ENCODE measurements around the gene TESPA1.
A peak's percentile ranks its signal among the peaks of the same experiment; 100 is the strongest.

Gene TESPA1, protein sequence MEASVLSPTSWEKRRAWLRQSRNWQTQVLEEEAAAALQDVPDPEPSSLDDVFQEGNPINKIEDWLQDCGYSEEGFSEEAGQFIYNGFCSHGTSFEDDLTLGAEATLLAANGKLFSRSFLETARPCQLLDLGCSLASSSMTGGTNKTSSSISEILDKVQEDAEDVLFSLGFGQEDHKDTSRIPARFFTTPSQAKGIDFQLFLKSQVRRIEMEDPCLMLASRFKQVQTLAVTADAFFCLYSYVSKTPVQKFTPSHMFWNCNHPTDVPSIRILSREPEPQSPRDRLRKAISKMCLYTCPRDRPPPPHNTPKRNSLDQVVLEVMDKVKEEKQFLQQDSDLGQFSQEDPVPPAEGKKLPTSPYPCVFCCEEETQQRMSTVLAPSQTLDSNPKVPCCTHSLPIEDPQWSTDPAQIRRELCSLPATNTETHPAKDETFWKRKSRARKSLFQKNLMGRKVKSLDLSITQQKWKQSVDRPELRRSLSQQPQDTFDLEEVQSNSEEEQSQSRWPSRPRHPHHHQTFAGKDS

DNA sequence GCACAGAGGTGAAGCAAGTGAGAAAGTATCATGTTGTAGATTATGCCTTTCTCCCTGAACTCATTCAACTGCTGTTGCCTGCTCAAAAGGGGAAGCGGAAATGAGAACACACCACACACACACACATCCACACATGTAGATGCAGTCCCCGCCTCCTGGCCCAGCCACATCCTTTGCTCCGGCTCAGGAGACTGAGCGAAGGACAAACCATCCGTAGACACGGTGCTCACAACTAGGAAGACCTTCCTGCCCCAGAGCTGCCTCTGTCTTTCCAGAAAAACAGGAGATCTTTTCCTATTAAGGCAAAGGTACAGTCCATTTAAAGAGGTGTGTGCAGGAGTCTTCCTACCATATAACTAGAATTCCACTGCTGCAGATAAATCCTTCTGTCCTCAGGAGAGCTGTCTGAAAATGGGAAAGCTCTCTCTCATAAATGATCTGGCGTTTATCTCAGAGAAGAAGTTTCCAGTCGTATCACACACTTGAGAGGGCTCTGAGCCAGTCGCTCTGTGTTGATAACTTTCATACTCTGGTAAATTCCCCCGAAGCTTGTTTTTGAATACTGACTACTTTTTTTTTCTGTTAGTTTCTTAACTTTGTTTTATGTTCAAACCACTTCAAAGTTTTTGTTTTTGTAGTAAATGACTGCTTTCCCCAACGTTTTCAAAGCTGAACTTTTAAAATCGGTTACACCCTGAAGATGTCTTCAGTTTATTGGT is at the start of gene TESPA1:
TSS of gene TESPA1 (minus strand) at position 105 of the 719 bp plus-strand sequence. CDS start 10,200 bp downstream, outside the sequence.
- TF ChIP-seq GATA1 (IDR thresholded peaks at IDR 0.05; ENCODE audit: low read depth, low read length) (no peak), POLR2A (IDR thresholded peaks at IDR 0.05; ENCODE audit: low read length) (peak; percentile 85)
- peak; percentile 71 to 72 for DNase-seq

DNA sequence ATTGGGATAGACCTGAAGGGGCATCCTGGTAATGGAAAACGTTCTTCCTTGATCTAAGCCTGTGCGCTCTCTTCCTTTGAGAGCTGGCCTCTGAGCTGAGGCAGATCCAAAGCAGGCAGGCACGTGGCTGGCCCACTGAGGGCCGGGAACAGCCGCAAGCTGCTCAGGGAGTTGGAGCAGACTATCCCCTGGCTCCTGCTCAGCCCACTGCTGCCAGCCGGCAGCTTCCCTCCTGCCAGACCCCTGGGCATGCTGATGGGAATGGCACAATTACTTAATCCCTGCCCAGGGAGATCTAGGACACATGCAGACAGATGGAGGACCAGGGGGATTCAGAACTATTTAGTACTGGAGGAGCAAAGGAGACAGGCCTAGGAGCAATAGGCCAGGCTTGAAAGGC is 49.7 kb upstream of the TESPA1 start:
- no peak for DNase-seq

DNA sequence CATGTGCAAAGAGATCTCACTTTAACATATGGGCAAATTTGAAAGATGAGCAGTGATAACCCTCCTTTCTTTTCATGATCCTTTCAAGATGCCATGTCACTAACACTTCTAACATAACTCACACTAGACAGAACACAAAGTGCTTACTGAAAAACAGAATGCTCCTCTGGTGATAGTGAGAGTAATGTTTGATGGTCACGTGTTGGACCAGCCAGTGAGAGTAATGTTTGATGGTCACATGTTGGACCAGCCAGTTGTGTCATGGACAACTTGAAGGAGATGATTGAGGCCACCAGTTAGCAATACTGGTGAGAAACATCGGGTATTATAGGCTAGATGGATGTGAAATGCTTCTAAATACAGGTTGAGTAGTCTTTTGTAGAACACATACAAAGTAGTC is 40.9 kb upstream of the TESPA1 start:
- TF ChIP-seq GATA1 (IDR thresholded peaks at IDR 0.05; ENCODE audit: low read depth, low read length) (no peak), POLR2A (IDR thresholded peaks at IDR 0.05; ENCODE audit: low read length) (no peak)
- no peak for DNase-seq

More for the DNA sequence above, 49.7 kb upstream of the TESPA1 start:
- TF ChIP-seq GATA1 (IDR thresholded peaks at IDR 0.05; ENCODE audit: low read depth, low read length) (no peak), POLR2A (IDR thresholded peaks at IDR 0.05; ENCODE audit: low read length) (no peak)

DNA sequence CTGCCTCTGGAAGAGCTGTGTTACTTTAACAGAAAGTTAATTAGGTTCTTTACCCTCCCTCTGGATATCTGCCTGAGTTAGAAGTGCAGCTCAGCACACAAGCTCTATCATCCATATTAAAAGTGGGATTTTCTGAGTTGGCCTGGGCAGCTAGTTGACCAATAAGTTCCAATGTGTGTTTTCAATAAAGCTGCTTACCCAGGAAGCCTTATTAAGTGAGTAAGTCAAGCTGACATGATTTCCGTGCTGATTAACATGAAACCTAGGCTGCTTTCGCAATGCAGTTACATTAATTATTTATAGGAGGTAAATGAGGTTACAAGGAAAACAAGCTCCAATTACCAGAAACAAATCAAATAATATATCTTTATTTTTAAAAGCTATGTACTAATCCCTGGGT is 40.0 kb upstream of the TESPA1 start:
- TF ChIP-seq POLR2A (IDR thresholded peaks at IDR 0.05; ENCODE audit: low read length) (no peak), GATA1 (IDR thresholded peaks at IDR 0.05; ENCODE audit: low read depth, low read length) (no peak)
- DNase-seq: no peak

DNA sequence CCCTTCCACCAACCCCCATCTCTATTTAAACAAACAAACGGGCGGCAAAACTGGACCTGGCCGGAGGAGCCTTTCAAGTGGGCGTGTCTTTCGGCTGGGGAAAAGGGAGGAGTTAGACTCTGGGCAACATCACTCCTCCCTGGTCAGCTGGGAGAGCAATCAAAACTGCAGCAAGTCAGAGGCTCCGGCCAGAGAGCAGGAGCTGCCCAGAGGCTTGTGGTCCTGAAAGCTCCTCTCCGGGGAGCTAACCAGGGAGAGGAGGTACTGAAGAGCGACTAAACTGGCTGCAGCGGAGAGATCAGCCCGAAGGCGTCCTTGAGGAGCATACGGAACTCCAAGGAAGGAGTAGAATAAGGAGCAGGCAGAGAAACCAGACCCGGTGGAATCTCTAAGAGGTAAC is 35.2 kb upstream of the TESPA1 start, which contains the start of gene NEUROD4:
TSS of gene NEUROD4 (plus strand) at position 191 of the 400 bp plus-strand sequence. CDS start 6,466 bp downstream, outside the sequence.
- TF ChIP-seq GATA1 (IDR thresholded peaks at IDR 0.05; ENCODE audit: low read depth, low read length): no peak
- TF ChIP-seq POLR2A (IDR thresholded peaks at IDR 0.05; ENCODE audit: low read length): no peak
- DNase-seq: peak; percentile 18 to 46

DNA sequence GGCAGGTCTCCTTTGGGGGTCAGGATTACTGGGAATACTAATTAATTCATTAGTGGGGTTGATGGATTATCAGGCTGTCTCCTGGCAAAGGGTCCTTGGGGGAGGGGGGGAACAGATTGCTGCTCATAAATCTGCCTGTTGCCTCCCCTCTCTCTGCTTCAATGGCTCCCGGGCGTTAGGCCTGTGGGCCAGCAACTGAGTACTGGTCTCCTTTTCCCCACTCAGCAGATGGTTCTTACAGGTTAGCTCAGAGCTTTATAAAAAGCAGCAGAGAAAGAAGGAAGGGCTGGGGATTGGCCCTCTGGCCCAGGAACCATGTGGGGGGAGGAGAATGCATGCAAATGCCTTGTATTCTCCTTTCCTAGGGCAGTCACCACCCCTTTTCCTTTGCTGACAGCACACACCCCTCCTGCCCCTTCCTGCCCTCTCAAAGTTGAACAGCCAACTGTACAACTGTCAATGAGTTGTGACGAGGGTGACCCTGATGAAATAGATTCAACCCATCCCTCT is 32.9 kb upstream of the TESPA1 start:
- no peak for DNase-seq
- TF ChIP-seq GATA1 (IDR thresholded peaks at IDR 0.05; ENCODE audit: low read depth, low read length) (no peak), POLR2A (IDR thresholded peaks at IDR 0.05; ENCODE audit: low read length) (no peak)

DNA sequence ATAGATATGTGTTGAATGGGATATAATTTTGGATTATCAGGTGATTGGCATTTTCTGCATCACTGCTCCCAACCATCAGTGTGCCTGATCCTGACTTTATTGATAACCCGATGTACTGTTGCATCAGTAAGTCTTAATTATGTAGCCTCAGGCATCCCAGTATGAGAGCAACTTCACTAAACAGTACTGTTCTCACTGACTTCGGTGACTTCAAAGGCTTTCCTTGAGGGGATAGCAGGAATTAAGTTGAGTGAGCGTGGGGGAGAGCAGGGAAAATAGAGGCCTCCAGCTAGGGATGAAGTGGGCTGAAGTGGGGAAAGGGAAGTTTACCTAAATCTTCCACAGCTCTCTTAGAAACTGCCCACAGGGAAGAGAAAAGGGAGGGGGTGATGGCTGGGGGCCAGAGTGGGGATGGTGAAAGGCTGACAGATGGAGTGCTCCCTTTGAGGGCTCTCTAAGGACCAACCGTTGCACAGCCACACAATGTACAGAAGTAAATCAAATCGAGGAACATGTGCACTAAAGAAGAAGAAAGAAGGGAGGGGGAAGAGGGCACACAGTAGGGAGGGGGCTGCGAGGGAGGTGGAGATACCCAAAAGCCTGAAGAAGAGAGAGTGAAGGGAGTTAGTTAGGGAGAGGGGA is 24.5 kb upstream of the TESPA1 start:
- TF ChIP-seq POLR2A (IDR thresholded peaks at IDR 0.05; ENCODE audit: low read length): no peak
- no peak for DNase-seq

DNA sequence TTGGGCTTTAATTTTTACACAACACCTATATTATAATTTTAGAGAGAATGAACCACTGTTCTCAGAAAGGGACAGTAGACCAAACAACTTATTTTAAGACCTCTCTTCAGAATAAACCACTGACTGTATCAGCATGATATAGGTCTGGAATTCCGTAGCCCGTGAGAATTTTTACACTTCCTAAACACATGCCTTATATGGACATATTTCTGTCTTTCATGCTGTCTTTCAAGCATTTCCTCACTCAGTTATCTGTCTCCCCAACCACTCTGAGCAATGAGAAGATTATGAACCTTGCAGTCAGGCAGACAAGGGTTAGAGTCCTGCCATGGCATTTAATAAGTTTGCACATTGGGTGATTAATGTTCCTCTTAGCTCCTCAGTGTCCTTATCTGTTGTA is 17.8 kb upstream of the TESPA1 start:
- DNase-seq: no peak
- TF ChIP-seq POLR2A (IDR thresholded peaks at IDR 0.05; ENCODE audit: low read length) (no peak), GATA1 (IDR thresholded peaks at IDR 0.05; ENCODE audit: low read depth, low read length) (no peak)

DNA sequence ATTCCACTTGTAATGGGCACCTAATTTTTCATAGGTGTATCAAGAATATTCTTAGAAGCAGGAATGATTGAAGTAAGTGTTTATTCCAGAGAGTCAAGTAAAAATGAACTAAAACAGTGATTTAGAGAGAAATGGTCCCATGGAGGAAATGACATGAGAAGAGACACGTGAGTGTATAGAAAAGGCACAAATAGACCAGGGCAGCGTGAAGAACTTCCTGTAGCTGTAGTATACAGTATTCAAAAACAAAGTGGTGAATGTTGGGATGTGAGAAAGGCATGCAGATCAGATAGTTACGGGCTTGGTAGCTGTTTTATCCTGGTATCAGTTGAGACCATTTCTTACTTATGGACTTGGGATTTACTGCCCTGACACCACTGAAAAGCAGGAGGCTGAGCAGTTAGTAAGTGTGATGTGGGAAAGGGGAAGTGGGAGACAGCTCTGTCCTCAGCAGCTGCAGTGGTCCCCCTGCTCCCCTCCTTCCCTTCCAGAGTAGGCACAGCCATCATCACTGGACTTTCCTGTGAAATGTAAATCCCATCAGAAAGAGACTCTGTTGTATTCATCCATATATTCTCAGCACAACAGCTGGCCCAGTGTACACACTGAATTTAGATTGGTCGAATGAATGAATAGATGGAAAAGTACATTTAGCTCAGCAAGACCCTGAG is 16.8 kb upstream of the TESPA1 start:
- DNase-seq: no peak
- TF ChIP-seq GATA1 (IDR thresholded peaks at IDR 0.05; ENCODE audit: low read depth, low read length): no peak

DNA sequence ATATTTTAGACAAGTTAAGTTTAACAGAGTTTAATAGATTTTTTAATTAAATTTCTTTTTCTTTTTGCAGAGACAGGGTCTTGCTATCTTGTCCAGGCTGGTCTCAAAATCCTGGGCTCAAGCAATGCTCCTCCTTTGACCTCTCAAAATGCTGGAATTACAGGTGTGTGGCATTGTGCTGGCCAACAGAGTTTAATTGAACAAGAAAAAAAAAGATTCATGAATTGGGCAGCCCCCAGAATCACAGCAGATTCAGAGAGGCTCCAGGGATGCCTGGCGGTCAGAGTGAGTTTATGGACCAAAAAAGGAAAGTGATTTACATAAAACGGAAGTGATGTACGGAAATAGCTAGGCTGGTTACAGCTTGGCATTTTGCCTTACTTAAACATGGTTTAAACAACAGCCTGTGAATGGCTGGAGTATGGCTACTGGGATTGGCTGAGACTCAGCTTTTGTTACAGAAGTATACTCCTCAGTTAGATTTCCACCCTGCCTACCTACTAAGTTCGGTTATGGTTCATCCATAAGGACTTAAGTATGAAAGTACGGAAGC is 14.5 kb upstream of the TESPA1 start:
- TF ChIP-seq POLR2A (IDR thresholded peaks at IDR 0.05; ENCODE audit: low read length): no peak
- no peak for TF ChIP-seq GATA1 (IDR thresholded peaks at IDR 0.05; ENCODE audit: low read depth, low read length)
- no peak for DNase-seq

DNA sequence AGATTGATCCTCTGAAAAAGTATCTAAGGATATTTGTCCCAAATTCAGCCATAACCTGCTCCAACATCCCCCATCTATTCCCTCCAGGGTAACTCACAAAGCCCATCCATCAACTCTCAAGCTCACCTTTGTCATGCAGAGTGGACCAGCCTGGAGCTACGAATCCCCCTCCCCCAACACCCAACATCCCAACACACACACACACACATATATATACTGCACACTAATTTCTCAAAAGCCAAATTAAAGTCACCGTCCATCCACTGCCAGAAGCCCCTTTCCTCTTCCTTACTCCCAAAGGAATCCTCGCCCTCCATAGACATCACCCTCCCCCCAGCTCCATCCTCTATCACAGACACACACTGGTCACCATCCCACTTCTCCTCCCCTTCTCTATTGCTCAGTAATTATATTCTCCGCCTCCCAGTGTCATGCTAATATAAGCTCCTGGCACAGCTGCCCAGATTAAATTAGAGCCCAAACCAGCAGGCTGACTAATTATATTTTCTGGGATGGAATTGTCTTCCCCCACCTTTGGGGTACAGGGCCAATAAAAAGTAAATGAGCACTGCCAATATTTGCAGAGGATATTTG is 13.5 kb upstream of the TESPA1 start:
- no peak for DNase-seq
- TF ChIP-seq GATA1 (IDR thresholded peaks at IDR 0.05; ENCODE audit: low read depth, low read length) (no peak), POLR2A (IDR thresholded peaks at IDR 0.05; ENCODE audit: low read length) (no peak)

DNA sequence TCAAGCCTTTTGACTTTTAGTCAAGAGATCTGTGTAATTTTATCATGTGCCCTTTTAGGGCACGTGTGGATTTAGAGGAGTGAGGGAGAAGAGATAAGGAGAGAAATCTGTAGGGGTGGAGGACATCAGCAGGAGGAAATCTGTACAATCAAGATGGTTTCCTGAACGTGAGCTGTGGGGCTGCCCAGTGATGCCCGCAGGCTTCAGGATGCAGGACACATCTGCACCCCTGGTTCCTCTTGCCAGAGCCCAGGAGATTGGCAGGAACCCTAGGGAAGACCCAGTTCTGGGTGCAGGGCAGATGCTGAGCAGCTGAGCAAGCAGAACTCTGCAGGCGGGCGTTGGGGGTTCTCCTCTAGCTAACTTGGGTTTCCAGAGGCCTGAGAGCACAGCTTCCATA is 11.6 kb upstream of the TESPA1 start:
- peak in 1 of 2 experiments; percentile 5 for DNase-seq
- TF ChIP-seq GATA1 (IDR thresholded peaks at IDR 0.05; ENCODE audit: low read depth, low read length) (no peak), POLR2A (IDR thresholded peaks at IDR 0.05; ENCODE audit: low read length) (no peak)

Data from erythroblast (primary cell).